ENCODE results near the gene STX17.

STX17 gene

GRCh38 chr9:99947395-99947794, 40.9 kb downstream of the STX17 start:
- TF ChIP-seq CTCF (IDR thresholded peaks at IDR 0.05; ENCODE audit: low read depth, low read length): no peak; the same call in 1 of the 2 replicates
- DNase-seq (ENCODE audit: extremely low read depth, low read depth): no peak

GRCh38 chr9:99948482-99948881, 42.0 kb downstream of the STX17 start:
- no peak for TF ChIP-seq CTCF (IDR thresholded peaks at IDR 0.05; ENCODE audit: low read depth, low read length)
- DNase-seq (ENCODE audit: extremely low read depth, low read depth): no peak

GRCh38 chr9:99948896-99949295, 42.4 kb downstream of the STX17 start:
- no peak for DNase-seq (ENCODE audit: extremely low read depth, low read depth)
- no peak for TF ChIP-seq CTCF (IDR thresholded peaks at IDR 0.05; ENCODE audit: low read depth, low read length)

GRCh38 chr9:99953861-99954507, 47.5 kb downstream of the STX17 start:
- TF ChIP-seq CTCF (IDR thresholded peaks at IDR 0.05; ENCODE audit: low read depth, low read length): no peak
- DNase-seq (ENCODE audit: extremely low read depth, low read depth): no peak

GRCh38 chr9:99954819-99955218, 48.4 kb downstream of the STX17 start:
- TF ChIP-seq CTCF (IDR thresholded peaks at IDR 0.05; ENCODE audit: low read depth, low read length): no peak
- no peak for DNase-seq (ENCODE audit: extremely low read depth, low read depth)

- TF ChIP-seq CTCF (IDR thresholded peaks at IDR 0.05; ENCODE audit: low read depth, low read length): no peak
- no peak for DNase-seq (ENCODE audit: extremely low read depth, low read depth)
These were observed 49.2 kb downstream of the STX17 start for GRCh38 chr9:99955606-99956005.

- no peak for DNase-seq (ENCODE audit: extremely low read depth, low read depth)
- TF ChIP-seq CTCF (IDR thresholded peaks at IDR 0.05; ENCODE audit: low read depth, low read length): no peak
These were observed 56.3 kb downstream of the STX17 start for GRCh38 chr9:99962680-99963261.

Data from AG09319 (cell line).